ENCODE measurements around the gene PLK2.

DNA sequence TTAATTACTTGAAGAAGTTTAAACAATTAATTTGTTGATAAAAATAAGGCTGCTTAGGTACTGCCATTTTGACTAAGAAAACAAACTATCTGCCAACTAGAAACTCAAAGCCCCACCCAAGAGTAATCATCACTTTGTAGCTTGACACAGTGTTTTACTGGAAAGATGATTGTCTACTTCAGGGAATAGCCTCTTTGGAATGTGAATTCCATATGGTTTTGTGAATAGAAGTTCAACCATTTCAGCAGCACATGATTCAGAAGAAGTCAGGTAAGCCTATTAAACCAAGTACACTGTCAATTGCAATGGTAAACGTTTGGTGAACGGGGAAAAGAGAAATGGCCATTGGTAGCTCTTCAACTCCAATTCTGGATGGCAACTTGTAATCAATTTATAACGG is 55.2 kb downstream of the PLK2 start:
- no peak for TF ChIP-seq POLR2AphosphoS5 (IDR thresholded peaks at IDR 0.05; ENCODE audit: low read depth, low read length)
- TF ChIP-seq SIN3A (IDR thresholded peaks at IDR 0.05; ENCODE audit: borderline replicate concordance, insufficient read depth, low read length): no peak
- TF ChIP-seq, protein P1, sequence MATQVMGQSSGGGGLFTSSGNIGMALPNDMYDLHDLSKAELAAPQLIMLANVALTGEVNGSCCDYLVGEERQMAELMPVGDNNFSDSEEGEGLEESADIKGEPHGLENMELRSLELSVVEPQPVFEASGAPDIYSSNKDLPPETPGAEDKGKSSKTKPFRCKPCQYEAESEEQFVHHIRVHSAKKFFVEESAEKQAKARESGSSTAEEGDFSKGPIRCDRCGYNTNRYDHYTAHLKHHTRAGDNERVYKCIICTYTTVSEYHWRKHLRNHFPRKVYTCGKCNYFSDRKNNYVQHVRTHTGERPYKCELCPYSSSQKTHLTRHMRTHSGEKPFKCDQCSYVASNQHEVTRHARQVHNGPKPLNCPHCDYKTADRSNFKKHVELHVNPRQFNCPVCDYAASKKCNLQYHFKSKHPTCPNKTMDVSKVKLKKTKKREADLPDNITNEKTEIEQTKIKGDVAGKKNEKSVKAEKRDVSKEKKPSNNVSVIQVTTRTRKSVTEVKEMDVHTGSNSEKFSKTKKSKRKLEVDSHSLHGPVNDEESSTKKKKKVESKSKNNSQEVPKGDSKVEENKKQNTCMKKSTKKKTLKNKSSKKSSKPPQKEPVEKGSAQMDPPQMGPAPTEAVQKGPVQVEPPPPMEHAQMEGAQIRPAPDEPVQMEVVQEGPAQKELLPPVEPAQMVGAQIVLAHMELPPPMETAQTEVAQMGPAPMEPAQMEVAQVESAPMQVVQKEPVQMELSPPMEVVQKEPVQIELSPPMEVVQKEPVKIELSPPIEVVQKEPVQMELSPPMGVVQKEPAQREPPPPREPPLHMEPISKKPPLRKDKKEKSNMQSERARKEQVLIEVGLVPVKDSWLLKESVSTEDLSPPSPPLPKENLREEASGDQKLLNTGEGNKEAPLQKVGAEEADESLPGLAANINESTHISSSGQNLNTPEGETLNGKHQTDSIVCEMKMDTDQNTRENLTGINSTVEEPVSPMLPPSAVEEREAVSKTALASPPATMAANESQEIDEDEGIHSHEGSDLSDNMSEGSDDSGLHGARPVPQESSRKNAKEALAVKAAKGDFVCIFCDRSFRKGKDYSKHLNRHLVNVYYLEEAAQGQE (IDR thresholded peaks at IDR 0.05; ENCODE audit: insufficient read depth in 1 of 2, low read depth in 2 of 2, low read length in 2 of 2): no peak
- no peak for TF ChIP-seq TAF1 (IDR thresholded peaks at IDR 0.05; ENCODE audit: borderline replicate concordance, insufficient read depth, low read length)

All from PFSK-1 (cell line).